GM18873 (cell line): ENCODE measurements around the gene CAMK2D.
"Not testable (repeated sequence)": the region's sequence is repeated elsewhere in the genome, so short reads cannot be mapped to it uniquely, and the experiment has no call there.

Experiments
- ATAC-seq: cut with Tn5 transposase; IDR thresholded peaks from one replicate; pipeline ENCODE4 v1.9.1; 2021; ENCODE audit warnings: mild to moderate bottlenecking, moderate library complexity, moderate number of reproducible peaks; ENCODE audit not compliant: unreplicated experiment, low FRiP score

Gene CAMK2D

GRCh38 chr4:113733685-113734084 lies 27.9 kb downstream of the CAMK2D start:
- ATAC-seq = no peak

- no peak for ATAC-seq
Measured at GRCh38 chr4:113732967-113733527, 28.5 kb downstream of the CAMK2D start.

- ATAC-seq = no peak
Measured at GRCh38 chr4:113730467-113731216, 30.9 kb downstream of the CAMK2D start.

- no peak for ATAC-seq
Measured at GRCh38 chr4:113727802-113728201, 33.7 kb downstream of the CAMK2D start.

- ATAC-seq = no peak
Measured at GRCh38 chr4:113725963-113726362, 35.6 kb downstream of the CAMK2D start.

- ATAC-seq = no peak
Measured at GRCh38 chr4:113718252-113718651, 43.3 kb downstream of the CAMK2D start.

- no peak for ATAC-seq
Measured at GRCh38 chr4:113711883-113712662, 49.5 kb downstream of the CAMK2D start.

GRCh38 chr4:113708250-113708649 lies 53.3 kb downstream of the CAMK2D start:
- ATAC-seq = no peak

- no peak for ATAC-seq
Measured at GRCh38 chr4:113707048-113707447, 54.5 kb downstream of the CAMK2D start.

- not testable (repeated sequence) for ATAC-seq
Measured at GRCh38 chr4:113705097-113705496, 56.4 kb downstream of the CAMK2D start.

- ATAC-seq = not testable (repeated sequence)
Measured at GRCh38 chr4:113702596-113702995, 58.9 kb downstream of the CAMK2D start.

GRCh38 chr4:113701169-113701568 lies 60.4 kb downstream of the CAMK2D start:
- ATAC-seq = no peak

GRCh38 chr4:113700602-113701150 lies 60.9 kb downstream of the CAMK2D start:
- no peak for ATAC-seq

- no peak for ATAC-seq
Measured at GRCh38 chr4:113699772-113700171, 61.8 kb downstream of the CAMK2D start.

- ATAC-seq = no peak
Measured at GRCh38 chr4:113697429-113697828, 64.1 kb downstream of the CAMK2D start.

- ATAC-seq = no peak
Measured at GRCh38 chr4:113695328-113696169, 66.0 kb downstream of the CAMK2D start.

GRCh38 chr4:113694008-113694407 lies 67.5 kb downstream of the CAMK2D start:
- ATAC-seq = no peak

- no peak for ATAC-seq
Measured at GRCh38 chr4:113692809-113693411, 68.6 kb downstream of the CAMK2D start.

- ATAC-seq = no peak
Measured at GRCh38 chr4:113691676-113692075, 69.9 kb downstream of the CAMK2D start.

GRCh38 chr4:113689394-113689793 lies 72.1 kb downstream of the CAMK2D start:
- no peak for ATAC-seq
